HK-2 (cell line): Measurements from ENCODE around the gene SOX18.

Experiments
- DNase-seq: peaks from one replicate; pipeline ENCODE4 v3.0.0-alpha.2; 2018; ENCODE audit not compliant: unreplicated experiment

The SOX18 gene

DNA sequence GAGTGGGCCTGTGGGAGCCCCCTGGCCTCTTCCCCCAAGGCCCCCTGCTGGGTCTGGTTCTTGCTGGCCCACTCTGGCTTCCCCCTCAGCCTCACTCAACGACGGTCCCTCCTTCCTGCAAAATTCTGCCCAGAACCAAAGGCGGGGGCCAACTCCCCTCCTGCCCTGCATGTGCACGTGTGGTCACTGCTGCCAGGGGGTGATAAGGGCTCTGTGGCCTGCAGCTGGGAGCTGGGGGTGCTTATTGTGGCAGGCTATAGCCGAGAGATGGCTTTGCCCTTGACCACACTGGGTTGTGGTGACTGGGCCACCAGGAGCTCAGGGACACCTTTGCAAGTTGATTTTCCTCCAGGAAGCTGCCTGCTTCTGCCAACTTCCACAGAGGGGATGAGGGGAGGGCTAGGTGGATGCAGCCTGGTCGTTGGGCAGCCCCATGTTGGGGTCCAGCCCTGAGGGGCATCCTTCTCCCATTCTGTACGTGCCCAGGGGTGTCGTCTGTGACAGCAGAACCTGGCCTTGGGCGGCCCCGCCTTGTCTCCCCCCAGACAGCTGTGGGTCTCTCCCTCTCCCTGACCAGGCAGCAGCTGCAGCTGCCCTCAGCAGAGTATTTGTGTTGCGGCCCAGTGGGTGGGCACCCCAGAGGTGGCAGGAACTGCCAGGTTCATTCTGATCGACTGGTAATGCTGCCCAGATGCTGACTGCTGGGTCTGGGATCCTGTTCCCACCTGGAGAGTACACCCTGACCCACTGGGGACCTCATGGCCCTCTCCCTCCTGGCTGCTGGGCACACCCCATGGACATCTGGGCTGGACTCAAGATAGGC lies 19.2 kb upstream of the SOX18 start:
- no peak for DNase-seq

GRCh38 chr20:64067733-64068307 lies 18.4 kb upstream of the SOX18 start:
- no peak for DNase-seq

- DNase-seq = no peak
These were observed 17.7 kb upstream of the SOX18 start for GRCh38 chr20:64067005-64067632.

- peak; percentile 89 for DNase-seq
These were observed 16.5 kb upstream of the SOX18 start for GRCh38 chr20:64065974-64066343.

GRCh38 chr20:64065062-64065973 lies 15.9 kb upstream of the SOX18 start:
- DNase-seq = no peak

DNA sequence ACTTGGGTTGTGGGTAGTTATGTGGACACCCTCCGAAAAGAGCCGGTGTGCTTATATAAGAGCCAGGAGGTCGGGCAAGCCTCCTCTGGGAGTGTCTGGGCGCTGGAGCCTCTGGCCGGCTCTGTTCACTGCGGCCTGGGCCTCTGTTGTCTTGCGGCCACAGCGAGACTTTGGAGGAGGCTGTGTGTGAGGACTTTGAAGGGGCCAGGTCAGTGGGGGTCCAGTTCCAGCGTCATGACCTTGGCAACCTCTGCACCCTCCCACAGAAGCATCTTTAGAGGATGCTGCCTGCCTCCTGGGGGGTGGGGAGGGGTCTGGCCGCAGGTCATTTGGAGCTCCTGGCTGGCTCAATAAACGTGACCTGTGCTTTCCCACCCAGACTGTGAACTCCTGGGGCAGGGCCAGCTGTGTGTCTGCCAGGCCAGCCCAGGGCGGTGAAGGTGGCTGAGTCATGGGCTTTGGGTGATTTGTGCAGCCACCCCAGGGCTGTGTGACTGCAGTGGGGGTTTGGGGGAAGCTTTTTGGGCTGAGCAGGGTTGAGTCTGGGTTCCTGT lies 14.8 kb upstream of the SOX18 start:
- peak; percentile 76 for DNase-seq

DNA sequence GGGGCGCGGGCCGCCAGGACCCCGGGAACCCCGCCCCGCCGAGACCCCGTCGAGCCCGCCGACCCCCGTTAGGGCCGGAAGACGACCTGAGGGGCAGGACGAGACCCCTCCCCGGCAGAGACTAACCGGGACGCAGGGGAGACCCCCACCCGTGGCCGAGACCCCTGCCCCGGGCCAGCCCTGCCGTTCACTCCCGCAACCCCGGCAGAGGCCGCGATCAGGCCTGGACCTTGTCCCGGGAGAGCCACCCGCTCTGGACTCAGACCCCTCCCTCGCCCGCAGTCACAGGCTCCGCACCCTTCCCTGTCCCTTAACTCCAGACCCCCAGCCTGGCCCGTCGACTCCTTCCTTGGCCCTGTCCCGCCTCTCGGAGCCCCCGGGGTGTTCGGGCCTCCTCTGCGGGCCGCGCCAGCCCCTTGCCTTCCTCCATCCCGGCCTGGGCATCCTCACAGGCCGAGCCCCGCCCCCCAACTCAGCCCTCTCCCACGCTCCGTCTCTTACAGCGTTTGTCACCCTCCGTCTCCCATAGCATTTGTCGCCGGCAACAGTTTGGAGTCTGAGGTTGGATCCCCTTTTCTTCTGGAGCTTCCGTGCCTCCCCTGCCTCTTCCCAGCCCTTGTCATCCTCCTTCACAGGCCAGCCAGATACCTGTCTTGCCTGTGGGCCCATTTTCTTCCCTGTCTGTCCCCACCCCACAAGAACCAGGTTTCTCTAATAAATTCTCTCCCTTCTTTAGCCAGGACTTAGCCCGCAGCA lies 14.1 kb upstream of the SOX18 start:
- peak; percentile 57 for DNase-seq

GRCh38 chr20:64062596-64063388 lies 13.4 kb upstream of the SOX18 start, which contains the start of gene TCEA2:
Gene TCEA2 (plus strand): TSS chr20:64063198. CDS start chr20:64063313, 115 bp downstream.
- peak; percentile 99 for DNase-seq

DNA sequence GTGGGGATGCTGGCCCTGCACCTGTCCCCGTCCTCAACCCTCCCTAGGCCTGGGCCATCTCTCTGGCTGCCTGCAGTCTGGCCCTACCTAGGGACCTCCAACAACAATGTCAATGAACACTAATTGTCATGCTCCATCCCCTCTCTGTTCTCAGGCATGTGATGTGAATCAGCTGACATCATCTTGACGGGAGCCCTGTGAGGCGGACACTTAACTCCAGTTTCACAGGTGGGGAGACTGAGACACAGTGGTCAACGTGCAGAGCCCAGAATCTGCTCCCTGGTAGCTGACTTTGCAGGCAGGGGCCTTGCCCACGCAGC lies 12.8 kb upstream of the SOX18 start:
- no peak for DNase-seq

DNA sequence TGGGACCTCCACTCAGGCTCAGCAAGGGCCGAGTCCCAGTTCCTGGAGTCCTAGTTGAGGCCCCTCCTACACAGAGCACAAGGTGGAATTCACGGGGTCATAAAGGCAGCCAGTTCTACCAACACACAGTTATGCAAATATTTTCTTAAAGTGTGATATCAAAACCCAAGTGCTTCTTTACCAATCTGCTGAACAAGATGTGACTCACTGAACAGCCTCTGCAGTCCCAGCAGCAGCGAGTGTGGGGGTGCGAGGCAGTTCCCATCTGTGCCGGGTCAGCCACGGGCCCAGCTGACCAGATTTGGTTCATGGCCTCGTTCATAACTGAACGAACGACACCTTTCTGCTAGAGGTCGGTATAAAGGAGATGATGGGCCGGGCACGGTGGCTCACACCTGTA lies 9.1 kb upstream of the SOX18 start:
- DNase-seq = no peak

DNA sequence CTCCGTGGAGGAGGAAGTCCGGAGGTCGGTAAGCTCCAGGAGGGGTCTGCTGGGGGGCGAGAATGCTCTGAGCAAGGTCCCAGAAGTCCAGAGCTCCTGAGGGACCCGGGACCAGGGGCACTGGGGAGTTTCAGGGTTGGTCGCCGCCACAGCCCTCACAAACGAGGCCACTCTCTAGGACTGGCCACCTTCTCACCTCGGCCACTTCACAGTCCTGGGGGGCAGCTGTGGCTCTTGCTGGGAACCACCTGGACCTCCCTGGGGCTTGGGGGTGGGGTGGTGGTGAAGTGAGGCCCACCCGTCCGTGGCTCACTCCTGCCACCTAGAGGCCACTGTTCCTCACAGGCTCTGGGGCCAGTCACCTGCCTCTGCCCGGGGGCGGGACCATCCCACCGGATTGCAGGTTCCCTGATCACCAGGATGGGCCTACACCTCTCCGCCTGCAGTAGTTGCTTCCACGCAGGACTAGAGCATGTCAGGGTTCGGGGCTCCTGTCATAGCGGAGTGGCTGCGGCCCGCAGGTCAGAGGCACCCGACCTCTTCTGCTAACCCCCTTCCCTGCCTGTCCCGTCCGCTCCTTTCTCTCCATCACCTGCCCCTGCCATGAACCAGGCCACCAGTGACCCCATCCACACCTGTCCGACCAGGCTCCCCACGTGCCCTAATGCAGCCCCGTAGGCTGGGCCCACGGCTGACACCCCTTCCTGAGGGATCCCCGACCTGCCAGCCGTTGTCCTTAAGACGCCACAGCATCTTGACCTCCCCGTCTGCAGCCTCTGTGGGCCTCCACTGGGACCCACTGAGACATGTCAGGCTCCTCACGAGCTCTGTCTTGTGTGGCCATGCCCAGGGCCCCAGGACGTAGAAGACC lies 8.4 kb upstream of the SOX18 start:
- DNase-seq = peak; percentile 86

- no peak for DNase-seq
These were observed 7.6 kb upstream of the SOX18 start for GRCh38 chr20:64056889-64057627.

DNA sequence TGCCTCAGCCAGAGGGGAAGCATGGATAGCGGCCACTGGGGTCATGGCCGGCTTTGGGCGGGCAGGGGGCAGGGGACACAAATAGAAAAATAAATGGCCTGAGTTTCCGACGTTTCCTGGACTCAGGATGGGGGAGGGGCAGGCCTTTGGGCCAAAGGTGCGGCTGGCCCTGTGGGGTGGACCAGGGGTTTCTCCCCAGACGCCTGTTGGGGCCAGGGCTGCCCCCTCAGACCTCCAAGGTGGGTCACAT lies 7.1 kb upstream of the SOX18 start:
- no peak for DNase-seq

DNA sequence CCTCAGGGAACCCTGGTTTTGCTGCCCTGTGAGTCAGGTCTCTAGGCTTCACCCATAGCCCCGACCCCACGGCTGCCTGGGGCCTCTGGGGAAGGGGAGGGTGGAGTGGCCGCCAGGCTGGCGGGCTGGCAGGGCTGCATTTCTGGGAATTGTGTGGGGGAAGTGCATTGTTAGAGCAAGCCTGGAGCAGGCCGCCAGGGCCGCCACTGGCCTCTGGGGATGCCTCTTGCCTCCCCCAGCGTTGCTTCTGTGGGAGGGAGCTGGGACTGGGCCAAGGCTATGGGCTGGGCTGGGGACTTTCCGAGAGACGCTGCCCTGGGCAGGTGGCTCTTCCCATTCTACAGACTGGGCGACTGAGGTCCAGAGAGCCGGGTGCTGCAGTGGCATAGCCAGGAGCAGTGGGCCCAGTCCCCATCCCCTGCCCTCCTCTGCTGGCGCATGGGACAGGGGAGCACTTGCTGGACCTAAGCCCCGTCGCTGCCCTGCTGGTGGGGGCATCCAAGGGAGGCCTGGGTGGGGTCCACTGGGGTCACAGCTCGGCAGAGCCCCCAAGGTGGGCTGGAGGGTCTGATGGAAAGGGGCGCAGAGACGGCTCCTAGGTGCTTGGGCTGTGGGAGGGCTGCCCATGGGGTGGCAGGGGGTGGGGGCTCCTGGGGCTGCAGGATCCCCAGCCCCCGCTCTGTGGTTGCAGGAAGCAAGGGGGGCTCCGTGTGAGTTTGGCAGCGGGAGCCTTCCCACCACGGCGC lies 6.6 kb upstream of the SOX18 start:
- DNase-seq = peak; percentile 81

GRCh38 chr20:64055396-64055892 lies 6.0 kb upstream of the SOX18 start:
- DNase-seq = no peak

GRCh38 chr20:64053841-64054661 lies 4.6 kb upstream of the SOX18 start:
- peak; percentile 63 for DNase-seq
